Measurements from ENCODE around the gene BACE2.
A peak's percentile ranks its signal among the peaks of the same experiment; 100 is the strongest.
"Not testable (repeated sequence)": the region's sequence is repeated elsewhere in the genome, so short reads cannot be mapped to it uniquely, and the experiment has no call there.

BACE2 gene

DNA sequence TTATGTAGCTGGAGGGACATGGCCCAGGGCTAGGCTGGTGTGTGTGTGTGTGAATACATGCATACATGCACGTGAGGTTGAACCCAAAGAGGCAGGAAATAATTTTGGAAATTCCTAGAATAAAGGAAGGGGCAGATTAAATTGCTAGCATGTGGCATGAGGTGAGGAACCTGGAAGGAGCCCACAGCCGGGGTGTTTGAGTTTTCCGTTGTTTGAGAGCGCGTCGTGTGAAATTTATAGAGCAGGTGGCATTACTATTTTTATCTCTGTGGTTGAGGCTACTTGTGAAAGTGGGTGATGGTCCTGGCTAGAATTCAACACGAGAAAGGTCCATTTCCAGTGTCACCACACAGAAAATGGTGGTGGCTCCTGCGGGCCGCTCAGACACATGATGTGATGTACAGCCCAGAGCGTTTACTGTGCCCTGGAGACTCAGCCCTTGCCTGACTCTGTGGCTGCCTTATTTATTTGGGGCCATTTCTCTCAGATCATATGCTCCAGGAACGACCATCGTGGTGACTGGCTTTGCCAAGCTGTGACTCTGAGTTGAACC, 48.0 kb downstream of the BACE2 start:
- DNase-seq (ENCODE audit: low read depth in 2 of 2), result no peak

DNA sequence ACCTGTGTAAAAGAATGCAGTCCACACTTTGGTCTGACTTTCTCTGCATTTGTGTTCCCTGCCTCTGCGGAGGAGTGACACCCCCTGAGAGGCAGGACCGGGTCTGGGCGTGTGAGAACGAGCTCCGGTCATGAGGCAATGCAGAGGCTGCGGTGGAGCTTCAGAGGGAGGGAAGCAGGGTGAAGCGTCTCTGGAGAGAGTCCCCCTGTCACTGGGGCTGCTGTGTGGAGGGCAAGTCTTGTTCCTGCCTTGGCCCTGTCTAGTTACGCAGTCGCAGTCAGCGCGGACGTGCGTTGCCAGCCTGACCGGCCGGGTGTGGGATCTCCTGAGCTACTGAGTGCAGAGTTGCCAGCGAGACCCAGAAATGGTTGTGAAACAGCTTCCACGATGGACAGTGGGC, 48.5 kb downstream of the BACE2 start:
- no peak for DNase-seq (ENCODE audit: low read depth in 2 of 2)

DNA sequence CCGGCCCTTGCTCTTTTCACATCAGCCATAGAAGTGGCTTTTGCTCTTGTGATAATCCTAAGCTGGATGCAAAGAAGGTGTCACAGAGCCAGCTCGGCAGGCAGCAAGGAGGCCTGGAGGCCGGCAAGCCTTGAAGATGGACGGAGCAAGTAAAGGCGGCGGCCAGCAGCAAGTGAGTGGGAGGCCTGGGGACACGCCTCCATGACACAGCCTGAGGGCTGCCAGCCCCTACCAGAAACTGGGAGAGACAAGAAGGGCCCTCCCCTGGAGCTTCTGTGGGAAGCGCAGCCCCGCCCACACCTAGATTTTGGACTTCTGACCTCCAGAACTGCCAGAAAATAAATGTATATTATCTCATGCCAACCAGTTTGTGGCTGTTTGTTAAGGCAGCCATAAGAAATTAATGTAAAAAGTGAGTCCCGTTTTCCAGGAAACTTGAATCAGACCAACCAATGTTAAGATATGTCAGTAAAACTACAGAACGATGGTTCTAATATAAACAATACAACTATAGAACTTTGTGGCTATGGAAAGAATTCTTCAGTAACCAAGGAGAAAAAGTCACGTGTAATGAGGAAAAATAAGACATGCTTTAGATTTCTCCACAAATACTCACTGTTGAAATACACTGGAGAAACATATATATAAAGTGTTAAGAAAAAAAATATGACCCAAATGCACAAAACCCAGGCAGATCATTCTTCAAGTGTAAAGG, 49.9 kb downstream of the BACE2 start:
- peak; percentile 36 to 48 for DNase-seq (ENCODE audit: low read depth in 2 of 2)

DNA sequence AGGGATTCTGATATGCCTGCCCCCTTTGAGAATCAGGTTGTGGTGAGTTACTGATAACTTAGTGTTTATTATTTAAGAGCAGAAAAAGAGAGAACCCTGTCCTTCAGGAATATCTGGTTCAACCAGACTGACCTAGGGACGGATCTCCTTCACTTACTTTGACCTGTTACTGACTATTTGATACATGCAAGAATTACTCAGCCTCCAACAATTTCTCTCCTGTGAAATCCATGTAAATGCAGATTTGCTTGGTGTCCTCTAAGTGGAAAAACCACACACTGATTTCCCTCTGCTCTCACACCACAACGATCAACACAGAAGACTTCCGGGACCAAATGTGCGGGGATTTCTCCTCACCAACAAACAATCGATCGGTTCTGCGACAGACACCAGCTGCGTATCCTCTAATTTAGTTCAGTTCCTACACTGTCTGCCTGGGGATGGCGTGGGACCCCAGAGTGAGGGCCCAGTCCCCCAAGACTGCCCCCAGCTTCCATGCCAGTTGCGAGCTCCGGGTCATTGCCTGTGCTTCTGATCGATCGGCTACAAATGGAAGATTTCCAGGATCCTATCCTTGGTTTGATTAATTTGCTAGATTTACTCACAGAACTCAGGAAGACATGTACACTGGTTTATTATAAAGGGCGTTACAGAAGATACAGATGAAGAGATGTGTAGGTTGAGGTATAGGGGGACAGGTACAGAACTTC, 51.7 kb downstream of the BACE2 start:
- no peak for DNase-seq (ENCODE audit: low read depth in 2 of 2)

DNA sequence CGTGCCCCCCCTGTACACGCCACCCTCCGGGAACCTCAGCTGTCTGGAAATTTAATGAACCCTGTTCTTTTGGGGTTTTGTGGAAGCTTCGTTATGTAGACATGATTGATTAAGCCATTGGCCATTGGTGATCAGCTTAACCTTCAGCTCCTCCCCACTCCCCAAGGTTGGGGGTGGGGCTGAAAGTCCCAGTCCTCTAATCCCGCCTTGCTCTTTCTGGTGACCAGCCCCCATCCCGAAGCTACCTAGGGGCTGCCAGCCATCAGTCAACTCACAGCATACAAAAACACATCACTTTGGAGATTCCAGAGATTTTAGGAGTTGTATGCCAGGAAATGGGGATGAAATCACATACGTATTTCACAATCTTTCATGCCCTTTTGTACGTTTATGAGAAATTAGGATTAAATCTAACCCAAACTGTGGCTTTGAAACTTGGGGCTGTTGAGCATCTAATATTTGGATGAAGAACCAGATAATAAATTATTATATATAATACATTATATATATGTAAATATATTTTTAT, 52.3 kb downstream of the BACE2 start:
- no peak for DNase-seq (ENCODE audit: low read depth in 2 of 2)

DNA sequence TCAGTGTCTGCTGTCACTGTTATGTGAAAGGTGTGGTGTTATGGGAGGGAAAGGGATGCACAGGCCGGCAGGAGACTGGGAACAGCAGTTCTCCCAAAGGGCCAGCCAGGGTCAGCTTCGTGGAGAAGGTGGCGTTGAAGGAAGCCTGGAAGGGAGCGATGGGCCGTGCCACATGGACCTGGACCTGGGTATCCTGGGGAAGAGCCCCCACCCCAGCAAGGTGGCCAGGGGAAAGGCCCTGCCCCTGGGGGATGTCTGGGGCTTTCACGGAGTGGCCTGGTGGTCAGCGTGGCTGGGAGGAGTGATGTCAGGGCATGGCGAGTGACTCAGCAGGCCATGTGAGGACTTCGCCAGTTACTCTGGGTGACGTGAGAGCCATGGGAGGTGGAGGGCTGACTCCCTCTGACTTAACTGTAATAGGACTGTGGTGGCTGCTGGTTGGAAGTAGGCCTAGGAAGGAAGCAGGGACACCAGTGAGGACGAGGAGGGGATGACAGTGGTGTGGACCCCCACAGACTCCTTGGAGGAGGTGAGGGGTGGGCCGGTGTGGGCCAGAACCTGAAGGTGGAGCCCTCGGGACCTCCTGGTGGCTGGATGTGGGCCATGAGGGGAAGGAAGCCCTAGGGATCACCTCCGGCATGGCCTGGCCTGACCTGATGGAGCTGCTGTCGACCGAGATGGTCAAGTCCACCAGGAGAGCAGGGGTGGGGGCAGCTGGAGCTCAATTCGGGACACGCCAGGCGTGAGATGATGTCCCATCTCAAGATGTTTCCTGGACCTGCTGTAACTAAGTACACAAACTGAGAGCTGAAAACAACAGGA, 54.5 kb downstream of the BACE2 start:
- no peak for DNase-seq (ENCODE audit: low read depth in 2 of 2)

DNA sequence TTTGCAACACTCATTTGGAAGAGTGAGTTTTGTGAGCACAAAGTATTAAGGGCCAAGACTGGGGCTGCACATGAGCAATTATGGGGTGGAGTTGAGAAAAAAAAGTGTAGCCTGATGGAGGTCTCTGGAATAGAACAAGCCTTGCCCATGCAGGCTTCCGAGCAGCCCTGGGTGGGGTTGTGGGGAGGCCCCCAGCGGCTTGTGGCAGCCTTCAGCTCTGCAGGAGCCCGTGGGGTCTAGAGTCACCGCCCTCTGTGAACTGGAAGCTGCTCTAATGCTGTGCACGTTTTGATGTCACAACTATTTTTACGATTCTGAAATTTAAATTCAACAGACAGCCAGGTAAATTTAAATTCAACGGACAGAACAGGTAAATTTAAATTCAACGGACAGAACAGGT, 58.9 kb downstream of the BACE2 start:
- no peak for DNase-seq (ENCODE audit: low read depth in 2 of 2)

DNA sequence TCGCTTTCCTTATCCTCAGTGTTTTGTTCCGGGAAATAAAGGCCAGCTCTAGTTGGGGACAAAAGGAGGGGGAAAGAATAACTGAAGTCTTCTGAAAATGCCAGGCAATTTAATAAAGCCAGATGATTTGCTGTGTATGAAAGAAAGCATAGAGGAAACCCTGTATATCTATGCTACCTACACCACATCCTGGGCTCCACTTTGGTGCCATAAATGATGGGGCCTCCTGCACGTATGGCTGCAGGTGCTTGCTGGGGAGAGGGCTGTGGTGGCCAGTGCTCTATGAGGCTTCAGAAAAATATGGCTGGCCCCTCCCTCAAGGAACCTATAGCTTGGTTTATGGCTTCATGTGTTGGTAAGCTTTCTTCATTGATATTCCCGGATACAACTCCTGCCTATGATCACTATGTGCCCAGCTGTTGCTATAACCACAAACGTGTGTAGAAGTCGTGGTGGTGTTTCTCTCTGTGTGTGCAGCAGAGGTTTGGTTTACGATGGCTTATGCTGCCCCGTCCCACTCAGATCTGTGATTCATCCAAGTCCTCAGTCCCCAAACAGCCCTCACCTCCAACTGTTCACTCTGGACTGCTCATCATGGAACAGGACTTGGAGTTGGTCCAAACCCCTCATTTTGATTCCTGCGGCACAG, 59.5 kb downstream of the BACE2 start:
- DNase-seq (ENCODE audit: low read depth in 2 of 2), result no peak

DNA sequence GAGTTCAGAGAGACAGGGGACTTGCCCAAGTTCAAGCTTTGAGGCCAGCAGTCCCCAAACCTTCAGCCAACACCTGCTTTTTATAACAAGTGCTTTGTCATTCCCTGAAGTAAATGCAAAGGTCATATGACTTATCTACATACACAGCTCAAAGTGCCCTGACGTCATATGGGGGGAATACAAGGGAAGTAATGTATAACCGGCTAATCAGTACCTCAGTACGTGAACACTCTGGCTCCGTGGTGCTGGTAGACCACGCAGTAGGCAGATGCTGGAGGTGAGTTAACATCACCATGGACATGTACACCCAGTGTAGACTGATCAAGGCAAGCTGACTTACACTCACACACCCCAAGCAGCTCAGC, 60.0 kb downstream of the BACE2 start:
- no peak for DNase-seq (ENCODE audit: low read depth in 2 of 2)

DNA sequence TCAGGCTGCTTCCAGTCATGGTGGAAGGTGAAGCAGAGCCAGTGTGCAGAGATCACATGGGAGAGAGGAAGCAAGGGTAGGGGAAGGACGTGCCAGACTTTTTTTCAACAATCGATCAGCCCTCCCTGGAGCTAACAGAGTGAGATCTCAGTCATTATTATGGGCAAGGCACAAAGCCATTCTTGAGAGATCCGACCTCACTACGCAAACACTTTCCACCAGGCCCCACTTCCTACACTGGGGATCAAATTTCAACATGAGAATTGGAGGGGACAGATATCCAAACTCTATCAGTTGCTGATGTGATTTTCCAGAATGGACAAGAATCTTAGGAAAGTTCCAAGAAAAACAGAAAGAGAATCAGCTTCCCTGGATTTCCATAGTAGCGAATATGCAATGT, 60.5 kb downstream of the BACE2 start:
- DNase-seq (ENCODE audit: low read depth in 2 of 2), result no peak

DNA sequence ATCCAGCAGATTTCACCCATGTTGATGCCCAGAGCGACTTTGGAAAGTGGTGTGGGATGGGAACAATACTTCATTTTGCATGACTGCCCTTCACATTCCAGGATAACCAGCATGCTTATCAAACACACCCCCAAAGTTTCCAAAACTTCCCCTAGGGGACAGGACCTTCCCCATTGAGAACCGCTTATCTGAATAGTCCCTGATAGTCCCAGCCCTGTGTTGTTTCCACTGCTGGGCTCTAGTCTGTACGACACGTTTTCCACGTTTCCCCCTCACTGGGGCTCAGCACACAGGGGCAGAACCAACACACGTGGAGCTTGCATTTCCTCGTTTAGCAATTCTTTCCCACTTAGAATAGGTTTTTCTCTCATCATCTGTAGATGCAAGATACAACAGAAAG, 61.0 kb downstream of the BACE2 start:
- DNase-seq (ENCODE audit: low read depth in 2 of 2), result no peak

DNA sequence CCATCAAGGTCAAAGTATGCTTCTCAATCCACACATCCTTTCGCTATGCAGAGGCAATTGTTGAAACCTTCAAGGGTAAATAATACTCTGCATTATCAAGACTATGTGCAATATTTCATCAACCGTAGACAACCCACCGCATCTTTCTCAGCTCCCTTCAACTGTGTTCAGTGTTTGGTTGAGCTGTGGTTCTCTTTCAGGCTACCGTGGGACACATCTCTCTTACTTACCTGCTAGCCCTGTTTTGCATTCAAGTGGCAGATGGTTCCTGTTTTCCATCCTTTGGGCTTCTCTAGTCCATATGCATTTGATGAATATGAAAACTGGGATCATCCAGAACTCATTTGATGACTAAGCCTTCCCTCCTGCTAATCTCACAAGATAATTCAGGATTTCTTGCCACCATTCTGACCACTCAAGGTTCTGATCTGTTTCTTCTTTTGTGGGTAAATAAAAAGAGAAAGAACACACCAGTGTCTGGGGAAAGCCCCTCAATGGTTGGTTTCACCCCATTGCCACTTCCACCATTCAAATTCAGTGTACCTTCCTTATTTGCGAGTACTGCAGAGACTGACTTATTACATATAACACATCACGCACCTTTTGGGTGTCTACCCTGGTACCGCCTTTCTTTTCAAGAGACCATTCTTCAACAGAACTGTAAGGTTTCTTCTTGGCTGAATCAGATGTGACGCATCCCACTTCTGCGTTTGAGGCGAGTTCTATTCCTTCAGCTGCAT, 61.7 kb downstream of the BACE2 start:
- DNase-seq (ENCODE audit: low read depth in 2 of 2), result no peak

DNA sequence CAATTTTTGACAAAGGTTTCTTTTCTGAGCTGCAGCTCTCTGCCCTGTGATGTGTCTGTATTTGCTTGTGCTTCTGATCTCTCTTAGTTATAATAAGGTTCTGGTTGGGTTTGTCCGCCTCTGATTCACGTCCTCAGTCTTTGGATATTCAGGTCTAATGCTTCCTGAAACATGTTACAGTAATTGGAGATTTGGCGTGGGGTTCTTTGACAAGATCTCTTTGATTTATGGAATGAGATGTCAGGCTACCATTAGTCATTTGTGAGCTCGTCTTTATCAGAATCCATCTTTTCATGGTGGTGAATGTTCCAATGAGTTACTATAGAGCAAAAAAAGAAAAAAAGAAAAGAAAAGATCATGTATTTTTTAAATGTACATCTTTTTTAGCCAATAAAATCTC, 62.5 kb downstream of the BACE2 start:
- no peak for DNase-seq (ENCODE audit: low read depth in 2 of 2)

DNA sequence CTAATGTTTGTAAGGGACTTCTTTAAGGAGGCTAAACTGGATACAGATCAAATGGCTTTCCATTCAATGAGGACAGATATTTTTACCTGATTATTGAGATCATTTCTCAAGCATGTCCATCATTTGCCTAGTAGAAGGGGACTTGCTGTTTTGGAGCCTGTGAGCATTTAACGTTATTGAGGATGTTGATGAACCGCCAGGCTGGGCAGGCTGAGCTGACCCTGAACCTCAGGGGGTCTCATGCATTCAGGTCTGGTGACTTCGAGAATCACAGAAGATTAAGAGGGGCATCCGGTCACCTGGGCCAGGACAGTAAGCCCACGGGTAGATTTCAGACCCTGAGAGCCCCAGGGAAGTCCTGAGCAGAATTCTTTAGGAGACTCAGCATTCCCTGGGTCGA, 63.1 kb downstream of the BACE2 start:
- no peak for DNase-seq (ENCODE audit: low read depth in 2 of 2)

DNA sequence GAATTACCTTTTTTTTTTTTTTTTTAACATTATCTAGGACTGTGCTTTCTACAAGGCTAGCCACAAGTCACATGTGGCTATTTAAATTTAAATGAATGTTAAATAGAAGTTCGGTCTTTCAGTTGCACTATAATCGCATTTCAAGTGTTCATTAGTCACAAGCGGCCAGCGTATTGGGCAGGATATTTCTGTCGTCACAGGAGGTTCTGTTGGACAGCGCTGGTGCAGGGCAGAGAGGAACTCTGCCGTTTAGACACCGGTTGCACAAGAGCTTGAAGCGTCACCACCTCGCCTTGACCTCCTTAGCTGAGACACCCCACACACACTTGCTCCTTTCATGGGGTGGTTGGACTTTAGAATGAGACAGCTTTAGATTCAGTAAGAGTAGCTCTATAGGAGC, 64.1 kb downstream of the BACE2 start:
- DNase-seq (ENCODE audit: low read depth in 2 of 2), result no peak

DNA sequence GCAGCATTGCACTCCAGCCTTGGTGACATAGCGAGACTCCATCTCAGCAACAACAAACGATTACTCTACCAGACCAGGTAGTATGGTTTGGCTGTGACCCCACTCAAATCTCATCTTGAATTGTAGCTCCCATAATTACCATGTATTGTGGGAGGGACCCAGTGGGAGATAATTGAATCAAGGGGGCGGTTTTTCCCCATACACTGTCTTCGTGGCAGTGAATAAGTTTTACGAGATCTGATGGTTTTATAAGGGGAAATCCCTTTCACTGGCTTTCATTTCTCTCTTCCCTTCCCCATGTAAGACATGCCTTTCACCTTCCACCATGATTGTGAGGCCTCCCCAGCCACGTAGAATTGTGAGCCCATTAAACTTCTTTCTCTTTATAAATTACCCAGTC, 66.0 kb downstream of the BACE2 start:
- no peak for DNase-seq (ENCODE audit: low read depth in 2 of 2)

DNA sequence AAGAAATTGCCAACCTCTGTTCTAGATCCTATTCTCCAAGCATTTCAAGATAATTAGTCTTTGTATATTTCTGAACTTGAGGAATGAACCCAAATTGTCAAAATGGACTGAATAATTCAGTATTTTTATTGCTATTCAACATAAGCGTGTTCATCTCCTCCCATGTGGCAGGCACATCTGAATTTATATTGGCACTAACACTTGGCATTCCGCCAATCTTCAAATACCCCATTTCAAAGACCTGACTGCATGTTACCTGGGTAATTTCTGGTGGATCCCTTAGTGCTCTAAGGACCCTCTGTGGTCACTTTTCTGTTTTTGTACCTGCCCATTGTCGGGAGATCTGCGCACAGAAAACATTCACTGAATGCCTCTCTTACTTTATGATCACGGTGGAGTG, 66.6 kb downstream of the BACE2 start:
- no peak for DNase-seq (ENCODE audit: low read depth in 2 of 2)

DNA sequence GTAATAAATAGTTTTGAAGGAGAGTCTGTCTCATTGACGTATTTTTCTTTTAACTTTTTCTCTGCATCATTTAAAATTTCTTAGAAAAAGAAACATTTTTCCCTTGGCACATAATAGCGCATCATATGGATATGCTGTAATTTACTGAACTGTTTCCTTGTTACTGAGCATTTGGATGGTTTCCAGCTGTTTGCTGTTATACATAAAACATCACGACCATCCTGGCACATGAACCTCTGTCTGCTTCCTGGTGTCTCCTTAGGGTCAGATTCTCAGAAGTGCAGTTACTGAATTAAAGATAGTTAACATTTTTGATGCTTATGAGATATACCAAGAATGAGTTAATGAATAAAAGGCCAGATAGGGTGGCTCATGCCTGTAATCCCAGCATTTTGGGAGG, 67.2 kb downstream of the BACE2 start:
- DNase-seq (ENCODE audit: low read depth in 2 of 2), result no peak

DNA sequence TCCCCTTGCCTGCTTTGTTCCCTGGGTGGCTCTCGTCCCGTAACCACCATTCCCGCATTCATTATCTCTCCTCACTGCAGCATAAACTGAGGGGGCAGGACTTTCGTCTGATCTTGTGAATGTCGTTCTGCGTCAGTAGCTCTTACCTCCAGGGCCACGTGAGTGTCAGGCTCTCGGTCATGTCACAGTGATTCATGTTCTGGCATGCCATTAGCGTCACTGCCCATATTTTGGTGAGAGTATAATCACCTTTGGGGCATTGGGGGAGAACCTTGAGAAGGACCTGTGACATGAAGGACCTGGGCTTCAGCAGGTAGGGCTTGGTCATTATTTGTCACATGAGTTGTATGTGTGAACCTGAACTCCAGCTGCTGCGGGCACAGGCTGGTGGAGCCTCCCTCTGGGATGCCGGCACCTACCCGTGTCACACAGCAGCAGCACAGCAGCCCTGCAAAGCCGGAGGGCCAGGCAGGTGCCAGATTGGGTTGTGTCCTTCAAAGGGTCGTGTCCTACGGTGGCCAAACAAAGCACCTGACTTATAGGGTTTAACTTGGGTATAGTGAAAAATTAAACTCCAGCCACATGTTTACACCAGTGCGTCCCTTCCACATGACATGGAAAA, 68.5 kb downstream of the BACE2 start:
- no peak for DNase-seq (ENCODE audit: low read depth in 2 of 2)

DNA sequence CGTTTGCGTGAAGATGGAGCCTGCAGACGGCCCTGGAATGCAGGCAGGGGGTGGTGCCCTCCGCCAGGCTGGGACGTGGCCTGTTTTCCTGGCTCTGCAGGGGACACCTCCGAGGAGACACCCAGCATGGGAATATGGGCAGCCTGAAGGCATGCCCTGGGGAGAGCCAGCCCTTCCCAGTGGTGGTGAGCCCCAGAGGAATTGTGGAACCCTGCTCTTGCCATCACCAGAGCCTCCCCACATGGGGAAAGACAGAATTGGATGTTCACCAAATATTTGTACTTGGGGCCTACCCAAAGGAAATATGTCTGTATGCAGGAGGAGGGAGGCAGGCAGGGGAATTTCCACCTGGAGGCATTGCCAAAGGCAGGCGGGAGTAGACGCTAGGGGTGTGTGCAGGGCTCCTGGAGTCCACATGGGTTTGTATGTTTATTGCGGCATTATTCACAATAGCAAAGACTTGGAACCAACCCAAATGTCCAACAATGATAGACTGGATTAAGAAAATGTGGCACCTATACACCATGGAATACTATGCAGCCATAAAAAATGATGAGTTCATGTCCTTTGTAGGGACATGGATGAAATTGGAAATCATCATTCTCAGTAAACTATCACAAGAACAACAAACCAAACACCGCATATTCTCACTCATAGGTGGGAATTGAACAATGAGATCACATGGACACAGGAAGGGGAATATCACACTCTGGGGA, 70.3 kb downstream of the BACE2 start:
- DNase-seq (ENCODE audit: low read depth in 2 of 2), result not testable (repeated sequence)
